GM20431 (cell line): Measurements from ENCODE around the gene NOS2.
"Not testable (repeated sequence)": the region's sequence is repeated elsewhere in the genome, so short reads cannot be mapped to it uniquely, and the experiment has no call there.

Experiments used
- in situ Hi-C: fragments of 300-500 bp; cut with MseI, MboI; formaldehyde crosslinking; loops from one replicate; pipeline ENCODE4 v1.15.0; 2020; ENCODE audit warnings: low sequenced_read_pairs; ENCODE audit not compliant: unreplicated experiment

Gene NOS2

DNA sequence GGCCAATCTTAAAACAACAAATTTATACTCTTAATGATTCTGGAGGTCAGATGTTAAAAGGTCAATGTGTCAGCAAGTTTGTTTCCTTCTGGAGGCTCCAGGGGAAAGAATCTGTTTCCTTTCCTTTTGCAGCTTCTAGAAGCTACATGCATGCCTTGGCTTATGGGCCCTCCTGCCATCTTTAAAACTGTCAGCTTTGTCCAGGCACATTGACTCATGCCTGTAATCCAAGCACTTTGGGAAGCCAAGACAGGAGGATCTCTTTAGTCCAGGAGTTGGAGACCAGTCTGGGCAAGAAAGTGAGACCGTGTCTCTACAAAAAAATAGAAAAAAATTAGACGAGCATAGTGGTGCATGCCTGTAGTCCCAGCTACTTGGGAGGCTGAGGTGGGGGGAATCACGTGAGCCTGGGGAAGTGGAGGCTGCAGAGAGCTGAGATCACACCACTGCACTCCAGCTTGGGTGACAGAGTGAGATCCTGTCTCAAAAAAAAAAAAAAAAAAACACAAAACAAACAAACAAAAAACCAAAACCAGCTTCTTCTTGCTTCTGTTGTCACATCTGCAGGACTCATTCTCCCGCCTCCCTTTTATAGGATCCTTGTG, 58.3 kb downstream of the NOS2 start:
- in situ Hi-C loops, result loop anchor here (10.0 kb wide), 1 partner anchor 87 kb away; no protein-coding TSS in a partner anchor

DNA sequence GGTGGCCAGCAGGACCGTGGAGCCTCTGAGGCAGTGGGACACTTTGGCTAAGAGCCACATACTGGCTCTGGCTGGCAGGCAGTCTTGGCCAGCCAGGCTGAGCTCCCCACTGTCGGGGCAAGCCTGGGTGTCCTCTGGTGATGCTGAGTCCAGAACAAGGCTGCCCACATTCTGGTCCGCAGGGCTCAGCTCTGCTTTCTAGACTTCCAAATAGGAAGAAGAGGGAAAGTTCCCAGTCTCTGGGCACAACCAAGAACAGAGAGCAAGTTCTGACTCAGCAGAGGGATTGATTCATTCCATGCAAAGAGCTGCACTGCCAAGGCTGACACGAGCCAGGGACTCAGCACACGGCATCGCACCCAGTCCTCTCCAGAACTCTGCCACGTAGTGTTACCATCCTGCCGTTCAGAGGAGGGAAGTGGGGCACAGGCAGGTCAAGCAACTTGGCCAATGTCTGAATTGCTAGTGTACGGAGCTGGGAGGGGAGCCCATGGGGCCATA, 58.9 kb downstream of the NOS2 start:
- in situ Hi-C loops, result loop anchor here (10.0 kb wide), 1 partner anchor 87 kb away; no protein-coding TSS in a partner anchor

GRCh38 chr17:27740541-27740940, 59.8 kb downstream of the NOS2 start:
- in situ Hi-C loops, result loop anchor here (10.0 kb wide), 1 partner anchor 86 kb away; no protein-coding TSS in a partner anchor

GRCh38 chr17:27733773-27734172, 66.6 kb downstream of the NOS2 start:
- in situ Hi-C loops, result no loop called here

DNA sequence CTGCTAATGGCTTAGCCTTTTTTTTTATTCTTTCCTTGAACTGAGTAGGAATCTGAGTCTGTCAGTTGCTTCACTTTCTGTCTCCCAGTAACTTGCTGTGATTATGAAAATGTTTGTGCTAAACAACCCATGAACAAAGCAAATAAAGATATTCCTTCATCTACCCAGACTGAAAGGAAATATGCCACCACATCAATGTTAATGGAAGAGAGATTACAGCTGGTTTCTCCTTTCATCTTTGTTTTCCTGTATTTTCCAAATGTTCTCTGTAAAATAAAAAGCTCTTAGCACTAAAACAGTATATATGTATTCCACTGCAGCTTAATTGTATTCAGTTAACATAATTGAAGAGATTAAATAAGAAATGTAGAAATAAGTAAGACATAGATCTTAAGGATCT, 67.6 kb downstream of the NOS2 start:
- in situ Hi-C loops, result not testable (repeated sequence)

DNA sequence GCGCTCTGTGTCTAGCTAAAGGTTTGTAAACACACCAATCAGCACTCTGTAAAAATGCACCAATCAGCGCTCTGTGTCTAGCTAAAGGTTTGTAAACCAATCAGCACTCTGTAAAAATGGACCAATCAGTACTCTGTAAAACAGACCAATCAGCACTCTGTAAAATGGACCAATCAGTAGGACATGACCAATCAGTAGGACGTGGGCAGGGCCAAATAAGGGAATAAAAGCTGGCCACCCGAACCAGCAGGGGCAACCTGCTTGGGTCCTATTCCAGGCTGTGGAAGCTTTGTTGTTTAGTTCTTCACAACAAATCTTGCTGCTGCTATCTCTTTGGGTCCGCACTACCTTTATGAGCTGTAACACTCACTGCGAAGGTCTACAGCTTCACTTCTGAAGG, 74.3 kb downstream of the NOS2 start:
- in situ Hi-C loops, result not testable (repeated sequence)

- in situ Hi-C loops, result no loop called here
Measured at GRCh38 chr17:27721797-27722196, 78.5 kb downstream of the NOS2 start.
